GM23338 (cell line): ENCODE results near the gene CBX2. TPM values are rescaled to one million over a fixed set of nuclear protein-coding genes. Genes with fewer than 3 reads are reported as not detected.

Source experiments
- ATAC-seq: fragments of 200-7000 bp; cut with Tn5 transposase; 3 replicates; pipeline ENCODE4 v1.9.1; 2020
- DNase-seq: peaks from one replicate; pipeline ENCODE4 v3.0.0-alpha.2; 2015; ENCODE audit warnings: low spot score
- H2AFZ ChIP-seq: fragments of 200-600 bp; sonication (generic); 2 replicates; pipeline ENCODE4 v1.8.0; 2016; ENCODE audit warnings: antibody characterized with exemption, mild to moderate bottlenecking, moderate library complexity
- H3F3A ChIP-seq: fragments of 200-600 bp; sonication (generic); replicated peaks from 2 replicates; pipeline ENCODE4 v1.8.0; 2017; ENCODE audit warnings: antibody characterized with exemption, mixed run types, low read depth
- H3K27ac ChIP-seq: fragments of 200-600 bp; sonication (generic); 2 replicates; pipeline ENCODE4 v1.6.1; 2016; ENCODE audit warnings: low read depth
- H3K27me3 ChIP-seq: fragments of 200-600 bp; sonication (generic); 2 replicates; pipeline ENCODE4 v1.8.0; 2016; ENCODE audit warnings: mild to moderate bottlenecking, mixed run types, moderate library complexity; ENCODE audit not compliant: insufficient read depth
- H3K36me3 ChIP-seq: fragments of 200-600 bp; sonication (generic); 2 replicates; pipeline ENCODE4 v1.8.0; 2016; ENCODE audit warnings: mild to moderate bottlenecking; ENCODE audit not compliant: insufficient read depth
- H3K4me1 ChIP-seq: fragments of 200-600 bp; sonication (generic); 2 replicates; pipeline ENCODE4 v1.8.0; 2016; ENCODE audit warnings: mild to moderate bottlenecking, moderate library complexity; ENCODE audit not compliant: insufficient read depth
- H3K4me2 ChIP-seq: fragments of 200-600 bp; sonication (generic); 2 replicates; pipeline ENCODE4 v1.7.1; 2017; ENCODE audit warnings: mixed run types
- H3K4me3 ChIP-seq: fragments of 200-600 bp; sonication (generic); 2 replicates; pipeline ENCODE4 v1.6.1; 2016; ENCODE audit warnings: mixed run types
- H3K79me2 ChIP-seq: fragments of 200-600 bp; sonication (generic); replicated peaks from 2 replicates; pipeline ENCODE4 v1.8.0; 2017; ENCODE audit warnings: mild to moderate bottlenecking; ENCODE audit not compliant: insufficient read depth
- H3K9me2 ChIP-seq: fragments of 200-600 bp; sonication (generic); 2 replicates; pipeline ENCODE4 v1.8.0; 2017; ENCODE audit not compliant: insufficient read depth
- H4K20me1 ChIP-seq: fragments of 200-600 bp; sonication (generic); replicated peaks from 2 replicates; pipeline ENCODE4 v1.8.0; 2017; ENCODE audit warnings: mild to moderate bottlenecking; ENCODE audit not compliant: insufficient read depth
- H3K27ac Mint-ChIP-seq: 2 replicates; pipeline ENCODE4 v1.8.0; 2020; ENCODE audit warnings: inconsistent platforms, mild to moderate bottlenecking, moderate library complexity, mixed read lengths
- H3K27me3 Mint-ChIP-seq: 3 replicates; pipeline ENCODE4 v1.8.0; 2022; ENCODE audit warnings: low read depth, mild to moderate bottlenecking, moderate library complexity, mixed read lengths, inconsistent platforms; ENCODE audit not compliant: insufficient read depth, poor library complexity
- H3K36me3 Mint-ChIP-seq: 3 replicates; pipeline ENCODE4 v1.8.0; 2021; ENCODE audit warnings: low read depth, mild to moderate bottlenecking, inconsistent platforms, moderate library complexity, mixed read lengths
- H3K4me1 Mint-ChIP-seq: 3 replicates; pipeline ENCODE4 v1.8.0; 2020; ENCODE audit warnings: mild to moderate bottlenecking, inconsistent platforms, mixed read lengths
- H3K4me3 Mint-ChIP-seq: 3 replicates; pipeline ENCODE4 v1.8.0; 2021; ENCODE audit warnings: moderate library complexity, mild to moderate bottlenecking, inconsistent platforms, mixed read lengths
- H3K9me3 Mint-ChIP-seq: 3 replicates; pipeline ENCODE4 v1.8.0; 2020; ENCODE audit warnings: moderate library complexity, mild to moderate bottlenecking, inconsistent platforms, mixed read lengths
- CREB1 ChIP-seq: fragments of 250-450 bp; sonication (Bioruptor Pico); IDR thresholded peaks from 2 replicates; pipeline ENCODE4 v1.5.0; 2020; ENCODE audit warnings: low read depth, mild to moderate bottlenecking, moderate library complexity
- ETS1 ChIP-seq: IDR thresholded peaks from 2 replicates; pipeline ENCODE4 v1.6.1; 2016; ENCODE audit warnings: antibody characterized with exemption
- EZH2 ChIP-seq: fragments of 200-600 bp; sonication (generic); IDR thresholded peaks from one replicate; pipeline ENCODE4 v1.8.0; 2017; ENCODE audit warnings: antibody characterized with exemption, mild to moderate bottlenecking, low read depth; ENCODE audit not compliant: unreplicated experiment
- EZH2phosphoT487 ChIP-seq: fragments of 200-600 bp; sonication (generic); IDR thresholded peaks from one replicate; pipeline ENCODE4 v1.8.1; 2018; ENCODE audit warnings: antibody characterized with exemption; ENCODE audit not compliant: unreplicated experiment
- JUNB ChIP-seq: IDR thresholded peaks from one replicate; pipeline ENCODE4 v1.6.1; 2016; ENCODE audit warnings: antibody characterized with exemption; ENCODE audit not compliant: unreplicated experiment
- NANOG ChIP-seq: IDR thresholded peaks from 2 replicates; pipeline ENCODE4 v1.6.1; 2016; ENCODE audit warnings: antibody characterized with exemption, borderline replicate concordance
- POLR2AphosphoS5 ChIP-seq: IDR thresholded peaks from 2 replicates; pipeline ENCODE4 v1.6.1; 2016; ENCODE audit warnings: antibody characterized with exemption, low read depth
- REST ChIP-seq: IDR thresholded peaks from one replicate; pipeline ENCODE4 v1.6.1; 2018; ENCODE audit warnings: antibody characterized with exemption; ENCODE audit not compliant: unreplicated experiment
- STAT1 ChIP-seq: IDR thresholded peaks from one replicate; pipeline ENCODE4 v1.6.1; 2016; ENCODE audit warnings: antibody characterized with exemption; ENCODE audit not compliant: unreplicated experiment
- ZNF114 ChIP-seq: fragments of 250-450 bp; sonication (Bioruptor Pico); IDR thresholded peaks from 2 replicates; pipeline ENCODE4 v1.5.0; 2020; ENCODE audit warnings: mild to moderate bottlenecking, moderate library complexity
- ZNF331 ChIP-seq: fragments of 250-450 bp; sonication (Bioruptor Pico); IDR thresholded peaks from 2 replicates; pipeline ENCODE4 v1.5.0; 2020; ENCODE audit warnings: low read depth, mild to moderate bottlenecking, moderate library complexity
- ZNF462 ChIP-seq: fragments of 250-450 bp; sonication (Bioruptor Pico); IDR thresholded peaks from 2 replicates; pipeline ENCODE4 v1.5.0; 2020; ENCODE audit warnings: mild to moderate bottlenecking, moderate library complexity
- polyA plus RNA-seq: library from polyadenylated mRNA; unstranded; fragments of >200 nt; fragmentation: Nextera tagmentation; extraction: Ambion mirVana; gene quantifications from 2 replicates; pipeline ENCODE4 v1.2.1, GENCODE V29; 2016
- total RNA-seq: library from RNA; depleted of rRNA; stranded (reverse); fragments of >200 nt; shearing (Covaris generic); gene quantifications from 2 replicates; pipeline ENCODE4 v1.2.3, GENCODE V29; 2014
- TF ChIP-seq, protein P1 (sequence below), 2 experiments: fragments of 200-600 bp in 1 of 2; sonication (generic) in 1 of 2; conservative IDR thresholded peaks; 2 replicates each; pipeline versions ENCODE4 v1.5.1 to v1.6.1; 2016 to 2017; ENCODE audit warnings: antibody characterized with exemption in 2 of 2, low read depth in 2 of 2, mild to moderate bottlenecking in 2 of 2, moderate library complexity in 1 of 2

CBX2 gene
- total and polyA plus RNA-seq, 2 experiments from 2014 or later, result 26.6 to 114 TPM

- Mint-ChIP-seq H3K9me3 (no peaks in the 10 kb centered on the region), H3K4me3 (no peak overlapping the region), H3K27ac (no peak overlapping the region), H3K27me3 (peaks cover 57% of the 10 kb centered on the region), H3K4me1 (peaks cover 3% of the 10 kb centered on the region; the same call in 1 of the 3 replicates), H3K36me3 (no peaks in the 10 kb centered on the region)
- no peaks in the 10 kb centered on the region for H3K9me2 ChIP-seq
- H3K4me3 ChIP-seq, result no peak overlapping the region
- DNase-seq, result no peak
- no peaks in the 10 kb centered on the region for H3K79me2 ChIP-seq
- ATAC-seq, result no peak
- no peak overlapping the region for H3K4me2 ChIP-seq
- no peaks in the 10 kb centered on the region for H3F3A ChIP-seq
- H3K27me3 ChIP-seq, result peaks cover 39% of the 10 kb centered on the region
- H3K36me3 ChIP-seq, result no peaks in the 10 kb centered on the region
- H3K27ac ChIP-seq, result no peak overlapping the region
- no peaks in the 10 kb centered on the region for H3K4me1 ChIP-seq
- no peak overlapping the region for H2AFZ ChIP-seq
- TF ChIP-seq STAT1 (no peak), ZNF114 (CRISPR knock-in tag) (no peak), NANOG (no peak), JUNB (no peak), ZNF462 (CRISPR knock-in tag) (no peak), ETS1 (no peak), POLR2AphosphoS5 (no peak), CREB1 (no peak), EZH2phosphoT487 (no peak), REST (no peak), EZH2 (no peak), ZNF331 (CRISPR knock-in tag) (no peak)
- TF ChIP-seq, protein P1, sequence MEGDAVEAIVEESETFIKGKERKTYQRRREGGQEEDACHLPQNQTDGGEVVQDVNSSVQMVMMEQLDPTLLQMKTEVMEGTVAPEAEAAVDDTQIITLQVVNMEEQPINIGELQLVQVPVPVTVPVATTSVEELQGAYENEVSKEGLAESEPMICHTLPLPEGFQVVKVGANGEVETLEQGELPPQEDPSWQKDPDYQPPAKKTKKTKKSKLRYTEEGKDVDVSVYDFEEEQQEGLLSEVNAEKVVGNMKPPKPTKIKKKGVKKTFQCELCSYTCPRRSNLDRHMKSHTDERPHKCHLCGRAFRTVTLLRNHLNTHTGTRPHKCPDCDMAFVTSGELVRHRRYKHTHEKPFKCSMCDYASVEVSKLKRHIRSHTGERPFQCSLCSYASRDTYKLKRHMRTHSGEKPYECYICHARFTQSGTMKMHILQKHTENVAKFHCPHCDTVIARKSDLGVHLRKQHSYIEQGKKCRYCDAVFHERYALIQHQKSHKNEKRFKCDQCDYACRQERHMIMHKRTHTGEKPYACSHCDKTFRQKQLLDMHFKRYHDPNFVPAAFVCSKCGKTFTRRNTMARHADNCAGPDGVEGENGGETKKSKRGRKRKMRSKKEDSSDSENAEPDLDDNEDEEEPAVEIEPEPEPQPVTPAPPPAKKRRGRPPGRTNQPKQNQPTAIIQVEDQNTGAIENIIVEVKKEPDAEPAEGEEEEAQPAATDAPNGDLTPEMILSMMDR (conservative IDR thresholded peaks at IDR 0.05; ENCODE audit: low read depth in 2 of 2), result no peak
- no peaks in the 10 kb centered on the region for H4K20me1 ChIP-seq
Observed at GRCh38 chr17:79740413-79740812, 37.5 kb upstream of the CBX2 start.
